ENCODE results near the gene DTNB. TPM values are rescaled to one million over a fixed set of nuclear protein-coding genes. Genes with fewer than 3 reads are reported as not detected.
A peak's percentile ranks its signal among the peaks of the same experiment; 100 is the strongest.

Gene DTNB
- 1 to 10 TPM; 3.9 to 8.7 (median 4.4) TPM for total RNA-seq

- Histone ChIP-seq H3K4me1 (peaks cover 0 to 24% (median 0%) of the 10 kb centered on the region in 3 donors), H3K36me3 (no peaks in the 10 kb centered on the region), H3K27ac (peak within 1 kb of the TSS; percentile 75 to 91 (median 86)), H3K27me3 (no peaks in the 10 kb centered on the region), H3K9me3 (no peaks in the 10 kb centered on the region), H3K4me3 (peak within 1 kb of the TSS; percentile 85 to 98)
- TF ChIP-seq POLR2AphosphoS5 (IDR thresholded peaks at IDR 0.05) (peak; percentile 54), POLR2A (IDR thresholded peaks at IDR 0.05) (peak; percentile 38 to 49), EP300 (IDR thresholded peaks at IDR 0.05) (no peak), CTCF (IDR thresholded peaks at IDR 0.05) (peak in 1 of 4 experiments; percentile 2)
- WGBS, 2 donors (ENCODE audit: low coverage in 1 of 2): 0% methylated on average over 8 of the region's 111 CpGs; no CpG with 5 or more reads in 1 of the 2 donors
- peak; percentile 89 for ATAC-seq
Measured at GRCh38 chr2:25673300-25674076, at the start of gene DTNB. DTNB (minus strand) TSS chr2:25673577; CDS start chr2:25652660, 20,917 bp downstream.

GRCh38 chr2:25722224-25722623 lies 48.8 kb upstream of the DTNB start:
- ATAC-seq: no peak
- TF ChIP-seq POLR2AphosphoS5 (IDR thresholded peaks at IDR 0.05) (no peak), EP300 (IDR thresholded peaks at IDR 0.05) (no peak), CTCF (IDR thresholded peaks at IDR 0.05) (no peak), POLR2A (IDR thresholded peaks at IDR 0.05) (no peak)

GRCh38 chr2:25720575-25720974 lies 47.2 kb upstream of the DTNB start:
- WGBS, 2 donors (ENCODE audit: low coverage in 1 of 2): 83 to 100% methylated on average over 1 of the region's 1 CpG
- ATAC-seq: no peak

More at GRCh38 chr2:25722224-25722623, 48.8 kb upstream of the DTNB start:
- Histone ChIP-seq H3K36me3 (no peaks in the 10 kb centered on the region), H3K27ac (no peak overlapping the region), H3K9me3 (no peaks in the 10 kb centered on the region), H3K27me3 (peaks cover 23% of the 10 kb centered on the region), H3K4me1 (no peaks in the 10 kb centered on the region), H3K4me3 (no peak overlapping the region)
- WGBS, 2 donors (ENCODE audit: low coverage in 1 of 2): 70 to 90% methylated on average over 3 of the region's 3 CpGs

GRCh38 chr2:25714740-25715139 lies 41.4 kb upstream of the DTNB start:
- H3K4me3 ChIP-seq: no peak overlapping the region
- no peak for ATAC-seq
- H3K27ac ChIP-seq: no peak overlapping the region
- no peaks in the 10 kb centered on the region for H3K9me3 ChIP-seq
- no peaks in the 10 kb centered on the region for H3K36me3 ChIP-seq
- TF ChIP-seq CTCF (IDR thresholded peaks at IDR 0.05): no peak
- TF ChIP-seq POLR2A (IDR thresholded peaks at IDR 0.05): no peak
- no peak for TF ChIP-seq POLR2AphosphoS5 (IDR thresholded peaks at IDR 0.05)
- WGBS, 2 donors (ENCODE audit: low coverage in 1 of 2): 70 to 85% methylated on average over 1 of the region's 1 CpG
- H3K4me1 ChIP-seq: peaks cover 0 to 4% (median 4%) of the 10 kb centered on the region in 3 donors
- peaks cover 3% of the 10 kb centered on the region for H3K27me3 ChIP-seq

More at GRCh38 chr2:25720575-25720974, 47.2 kb upstream of the DTNB start:
- TF ChIP-seq POLR2A (IDR thresholded peaks at IDR 0.05) (no peak), EP300 (IDR thresholded peaks at IDR 0.05) (no peak), CTCF (IDR thresholded peaks at IDR 0.05) (no peak), POLR2AphosphoS5 (IDR thresholded peaks at IDR 0.05) (no peak)
- Histone ChIP-seq H3K4me3 (no peak overlapping the region), H3K27me3 (peaks cover 23% of the 10 kb centered on the region), H3K9me3 (no peaks in the 10 kb centered on the region), H3K4me1 (no peaks in the 10 kb centered on the region), H3K27ac (no peak overlapping the region), H3K36me3 (no peaks in the 10 kb centered on the region)

GRCh38 chr2:25712455-25712854 lies 39.1 kb upstream of the DTNB start:
- H3K4me1 ChIP-seq: peaks cover 0 to 4% (median 4%) of the 10 kb centered on the region in 3 donors
- 65 to 71% methylated on average over 1 to 5 of the region's 5 CpGs for WGBS, 2 donors (ENCODE audit: low coverage in 1 of 2)

More at GRCh38 chr2:25712455-25712854, 39.1 kb upstream of the DTNB start:
- Histone ChIP-seq H3K4me3 (no peak overlapping the region), H3K36me3 (no peaks in the 10 kb centered on the region), H3K27ac (no peak overlapping the region), H3K9me3 (no peaks in the 10 kb centered on the region), H3K27me3 (peaks cover 10% of the 10 kb centered on the region)
- no peak for ATAC-seq
- TF ChIP-seq CTCF (IDR thresholded peaks at IDR 0.05) (no peak), POLR2AphosphoS5 (IDR thresholded peaks at IDR 0.05) (no peak), EP300 (IDR thresholded peaks at IDR 0.05) (no peak), POLR2A (IDR thresholded peaks at IDR 0.05) (no peak)

Measured in gastroesophageal sphincter (tissue), 4 donors.